A549 (cell line): Measurements from ENCODE around the gene HES1.

Experiments used
- HOXA7 ChIP-seq: fragments of 250-450 bp; sonication (Bioruptor Pico); IDR thresholded peaks from 2 replicates; pipeline ENCODE4 v1.5.0; 2020; ENCODE audit warnings: mild to moderate bottlenecking, moderate library complexity
- SMC3 ChIP-seq: fragments of >200 bp; sonication (Bioruptor Twin); formaldehyde crosslinking; IDR thresholded peaks from 3 replicates; pipeline ENCODE4 v1.6.1; 2018; ENCODE audit warnings: inconsistent platforms
- TF ChIP-seq, protein P1 (sequence below): fragments of >200 bp; sonication (Bioruptor Twin); formaldehyde crosslinking; IDR thresholded peaks from 3 replicates; pipeline ENCODE4 v1.5.1; 2016
- TF ChIP-seq, protein P2 (sequence below): IDR thresholded peaks from 2 replicates; pipeline ENCODE4 v1.6.1; 2012

DNA sequence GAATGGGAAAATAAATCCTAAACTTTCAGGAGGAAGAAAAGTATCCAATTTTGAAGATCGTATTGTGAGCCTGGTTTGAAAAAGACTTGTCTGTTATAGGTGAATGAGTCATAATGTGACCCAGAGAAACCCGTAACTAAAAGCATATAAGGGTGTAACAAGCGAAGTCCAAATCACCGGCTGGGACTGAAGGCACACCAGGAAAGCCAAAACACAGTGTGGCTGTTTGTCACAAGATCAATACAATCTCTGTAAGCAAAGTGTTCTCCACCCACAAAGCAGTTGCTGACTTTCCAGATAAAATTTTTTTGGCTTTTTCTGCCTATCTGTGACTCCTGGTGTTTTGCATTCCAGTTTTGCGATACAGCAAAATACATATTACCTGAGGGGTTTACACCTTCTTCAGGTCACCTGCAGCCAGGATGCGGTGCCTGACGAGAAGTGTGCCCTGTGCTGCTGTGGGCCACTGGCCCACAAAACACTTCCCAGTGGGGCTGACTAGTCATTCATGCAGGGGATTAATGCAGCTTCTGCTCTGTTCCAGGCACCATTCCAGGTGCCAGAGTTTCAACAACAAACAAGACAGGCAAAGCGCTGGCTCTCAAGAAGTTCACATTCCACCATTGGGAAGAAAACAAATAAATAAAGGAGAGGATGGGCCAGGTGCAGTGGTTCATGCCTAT lies 14.4 kb downstream of the HES1 start:
- TF ChIP-seq, protein P1, sequence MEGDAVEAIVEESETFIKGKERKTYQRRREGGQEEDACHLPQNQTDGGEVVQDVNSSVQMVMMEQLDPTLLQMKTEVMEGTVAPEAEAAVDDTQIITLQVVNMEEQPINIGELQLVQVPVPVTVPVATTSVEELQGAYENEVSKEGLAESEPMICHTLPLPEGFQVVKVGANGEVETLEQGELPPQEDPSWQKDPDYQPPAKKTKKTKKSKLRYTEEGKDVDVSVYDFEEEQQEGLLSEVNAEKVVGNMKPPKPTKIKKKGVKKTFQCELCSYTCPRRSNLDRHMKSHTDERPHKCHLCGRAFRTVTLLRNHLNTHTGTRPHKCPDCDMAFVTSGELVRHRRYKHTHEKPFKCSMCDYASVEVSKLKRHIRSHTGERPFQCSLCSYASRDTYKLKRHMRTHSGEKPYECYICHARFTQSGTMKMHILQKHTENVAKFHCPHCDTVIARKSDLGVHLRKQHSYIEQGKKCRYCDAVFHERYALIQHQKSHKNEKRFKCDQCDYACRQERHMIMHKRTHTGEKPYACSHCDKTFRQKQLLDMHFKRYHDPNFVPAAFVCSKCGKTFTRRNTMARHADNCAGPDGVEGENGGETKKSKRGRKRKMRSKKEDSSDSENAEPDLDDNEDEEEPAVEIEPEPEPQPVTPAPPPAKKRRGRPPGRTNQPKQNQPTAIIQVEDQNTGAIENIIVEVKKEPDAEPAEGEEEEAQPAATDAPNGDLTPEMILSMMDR, result no peak
- TF ChIP-seq, protein P2, sequence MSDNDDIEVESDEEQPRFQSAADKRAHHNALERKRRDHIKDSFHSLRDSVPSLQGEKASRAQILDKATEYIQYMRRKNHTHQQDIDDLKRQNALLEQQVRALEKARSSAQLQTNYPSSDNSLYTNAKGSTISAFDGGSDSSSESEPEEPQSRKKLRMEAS, result no peak
- TF ChIP-seq HOXA7 (CRISPR knock-in tag) (no peak), SMC3 (no peak)
